K562 (cell line): ENCODE results near the gene PGA3. TPM values are rescaled to one million over a fixed set of nuclear protein-coding genes. Genes with fewer than 3 reads are reported as not detected.

ENCODE experiments used
- ATAC-seq: fragments of 200-7000 bp; cut with Tn5 transposase; 3 replicates; pipeline ENCODE4 v1.9.1; 2020; ENCODE audit warnings: moderate library complexity
- BruUV-seq: library from RNA; stranded (reverse); fragments of 400-500 nt; replicated peaks from 2 replicates; lab custom pipeline; 2021; lab: Mats Ljungman, UMichigan
- CTCF ChIA-PET: fragments of 300-600 bp; formaldehyde crosslinking; extraction: SDS; loops from one replicate; lab custom pipeline; 2021; ENCODE audit warnings: low intra/inter-chr PET ratio; lab: Yijun Ruan, JAX
- POLR2A ChIA-PET: fragments of 300-600, 350-650 bp; sonication (Branson Sonifier 250); formaldehyde crosslinking; extraction: SDS; loops from one replicate; lab custom pipeline; 2021; ENCODE audit warnings: antibody characterized with exemption, inconsistent platforms; lab: Yijun Ruan, JAX
- DNase-seq, 4 experiments: peaks; one replicate each; pipeline versions ENCODE4 v3.0.0 to v3.0.0-alpha.2; 2011 to 2018; ENCODE audit warnings: low spot score in 3 of 4, mixed read lengths in 3 of 4; ENCODE audit errors: extremely low read depth in 1 of 4
- FAIRE-seq: peaks from 2 replicates; lab custom pipeline; 2011; peaks lifted over from hg19 to GRCh38; lab: Jason Lieb, UNC
- H2AFZ ChIP-seq: 2 replicates; pipeline ENCODE4 v1.6.0; 2011; ENCODE audit warnings: low read depth, low read length, control low read depth, inconsistent platforms
- H3K27ac ChIP-seq: fragments of 200-600 bp; 3 replicates; pipeline ENCODE4 v1.8.0; 2011; ENCODE audit warnings: low read depth, mild to moderate bottlenecking, control low read depth, inconsistent platforms, low read length, moderate library complexity, mixed read lengths; ENCODE audit errors: extremely low read depth
- H3K27me3 ChIP-seq, 2 experiments: fragments of 300-600 bp in 1 of 2; 2 replicates in 1 of 2; 3 replicates in 1 of 2; pipeline versions ENCODE4 v1.6.0 to v1.8.0; 2011; ENCODE audit warnings: inconsistent platforms in 2 of 2, low read length in 2 of 2, mild to moderate bottlenecking in 1 of 2, mixed read lengths in 1 of 2, moderate library complexity in 1 of 2; ENCODE audit not compliant: control insufficient read depth in 2 of 2, insufficient read depth in 2 of 2
- H3K36me3 ChIP-seq: fragments of 300-600 bp; 3 replicates; pipeline ENCODE4 v1.8.0; 2011; ENCODE audit warnings: mild to moderate bottlenecking, low read length, inconsistent platforms; ENCODE audit not compliant: control insufficient read depth, insufficient read depth
- H3K4me1 ChIP-seq, 2 experiments: fragments of 200-600 bp in 1 of 2; replicated peaks in 1 of 2; 2 replicates in 1 of 2; 3 replicates in 1 of 2; pipeline versions ENCODE4 v1.5.1 to v1.8.0; 2011; ENCODE audit warnings: inconsistent platforms in 2 of 2, low read length in 2 of 2, mild to moderate bottlenecking in 1 of 2, mixed read lengths in 1 of 2, moderate library complexity in 1 of 2; ENCODE audit not compliant: control insufficient read depth in 2 of 2, insufficient read depth in 2 of 2
- H3K4me2 ChIP-seq: 2 replicates; pipeline ENCODE4 v1.6.1; 2011; ENCODE audit warnings: low read length, control low read depth, inconsistent platforms, mixed read lengths; ENCODE audit not compliant: insufficient read depth
- H3K4me3 ChIP-seq: fragments of 200-600 bp; sonication (generic), shearing (Covaris generic); 2 replicates; pipeline ENCODE4 v1.5.1; 2016; ENCODE audit warnings: control low read depth, inconsistent platforms
- H3K79me2 ChIP-seq: fragments of 200-600 bp; 3 replicates; pipeline ENCODE4 v1.8.0; 2011; ENCODE audit warnings: low read length, inconsistent platforms; ENCODE audit not compliant: control insufficient read depth, insufficient read depth
- H3K9ac ChIP-seq, 2 experiments: 2 replicates each; pipeline versions ENCODE4 v1.6.0 to v1.6.1; 2011; ENCODE audit warnings: low read depth in 2 of 2, low read length in 2 of 2, control low read depth in 1 of 2, inconsistent platforms in 1 of 2, mild to moderate bottlenecking in 1 of 2, mixed read lengths in 1 of 2; ENCODE audit not compliant: insufficient read depth in 1 of 2
- H3K9me1 ChIP-seq: one replicate; pipeline ENCODE4 v1.6.0; 2011; ENCODE audit warnings: inconsistent platforms, mild to moderate bottlenecking, low read length, moderate library complexity; ENCODE audit not compliant: control insufficient read depth, insufficient read depth
- H3K9me3 ChIP-seq: replicated peaks from 2 replicates; pipeline ENCODE4 v1.5.1; 2011; ENCODE audit warnings: low read depth, low read length, inconsistent platforms; ENCODE audit not compliant: control insufficient read depth, insufficient read depth
- H4K20me1 ChIP-seq: replicated peaks from 2 replicates; pipeline ENCODE4 v1.6.1; 2011; ENCODE audit warnings: low read length, inconsistent platforms, mixed read lengths; ENCODE audit not compliant: control insufficient read depth, insufficient read depth
- C11orf30 ChIP-seq: fragments of 450-650 bp; IDR thresholded peaks from 2 replicates; pipeline ENCODE4 v1.6.1; 2016; ENCODE audit warnings: low read depth, mild to moderate bottlenecking
- CREBBP ChIP-seq: IDR thresholded peaks from one replicate; pipeline ENCODE4 v1.6.1; 2012; ENCODE audit warnings: low read depth, mild to moderate bottlenecking, control low read depth, inconsistent platforms, low read length
- HDGF ChIP-seq: fragments of 450-650 bp; IDR thresholded peaks from 2 replicates; pipeline ENCODE4 v1.6.1; 2016
- ILK ChIP-seq: fragments of 450-650 bp; IDR thresholded peaks from 2 replicates; pipeline ENCODE4 v1.6.1; 2016; ENCODE audit warnings: missing genetic modification characterization, low read depth, mild to moderate bottlenecking, missing compliant biosample characterization, moderate library complexity, borderline replicate concordance
- MAFF ChIP-seq: IDR thresholded peaks from 2 replicates; pipeline ENCODE4 v1.6.1; 2012; ENCODE audit warnings: low read length, improper control_type of control experiment
- NCOA2 ChIP-seq, 2 experiments: fragments of 450-650 bp; IDR thresholded peaks; 2 replicates each; pipeline ENCODE4 v1.6.1; 2018; ENCODE audit warnings: mild to moderate bottlenecking in 2 of 2, moderate library complexity in 1 of 2; ENCODE audit not compliant: partially characterized antibody in 2 of 2
- NFE2 ChIP-seq: IDR thresholded peaks from 2 replicates; pipeline ENCODE4 v1.6.1; 2014; ENCODE audit warnings: antibody characterized with exemption, low read depth
- NFIX ChIP-seq: fragments of 250-450 bp; sonication (Bioruptor Pico); IDR thresholded peaks from 2 replicates; pipeline ENCODE4 v1.4.0; 2020; ENCODE audit warnings: low read depth, mild to moderate bottlenecking, moderate library complexity
- RUNX1 ChIP-seq: sonication (generic); IDR thresholded peaks from 2 replicates; pipeline ENCODE4 v1.6.1; 2016; ENCODE audit warnings: antibody characterized with exemption, low read depth
- ZFP91 ChIP-seq: sonication (generic); formaldehyde crosslinking; IDR thresholded peaks from 2 replicates; pipeline ENCODE4 v1.8.0; 2022; ENCODE audit warnings: mild to moderate bottlenecking, missing genetic modification reagents
- WGBS: fragments of 100-300 bp; shearing (Covaris generic); methylation state at CpG from one replicate; pipeline ENCODE4 v1.1.6; 2016; ENCODE audit warnings: low coverage, mixed read lengths; ENCODE audit not compliant: insufficient coverage; ENCODE audit errors: missing lambda C conversion rate; 5-methylcytosine and 5-hydroxymethylcytosine counted together
- in situ Hi-C: fragments of 300-500 bp; cut with MboI; formaldehyde crosslinking; loops from 4 replicates; pipeline ENCODE4 v1.15.0; 2018; ENCODE audit warnings: inconsistent platforms, mixed read lengths
- intact Hi-C: fragments of 100-400 bp; cut with micrococcal nuclease; formaldehyde crosslinking; loops from 2 replicates; pipeline ENCODE4 v1.14.2; 2022
- polyA plus RNA-seq, 8 experiments: library from polyadenylated mRNA; depleted of rRNA in 4 of 8; stranded (reverse) in 5 of 8; unstranded in 3 of 8; fragments of >200 nt; fragmentation: Nextera tagmentation in 2 of 8; fragmentation: Illumina TruSeq in 1 of 8; extraction: Ambion mirVana in 2 of 8; extraction: Trizol in 1 of 8; gene quantifications; 2 replicates each; pipeline versions ENCODE4 v1.2.1 to v1.2.3, GENCODE V29; 2011 to 2014; ENCODE audit warnings: inconsistent platforms in 1 of 8, missing spikeins in 1 of 8
- total RNA-seq, 7 experiments: library from RNA; depleted of rRNA in 6 of 7; stranded (reverse); fragments of >200 nt in 6 of 7; fragmentation: Illumina TruSeq in 2 of 7; extraction: Trizol in 2 of 7; gene quantifications; 2 replicates each; pipeline versions ENCODE4 v1.2.1 to v1.2.3, GENCODE V29; 2011 to 2021; ENCODE audit warnings: low replicate concordance in 1 of 7
- TF ChIP-seq, protein P1 (sequence below): fragments of 250-450 bp; sonication (Bioruptor Pico); IDR thresholded peaks from 2 replicates; pipeline ENCODE4 v1.5.0; 2021; ENCODE audit warnings: mild to moderate bottlenecking, borderline replicate concordance

The PGA3 gene
- total and polyA plus RNA-seq, 9 of the 15 experiments (the other 6 are each of a cell fraction or from before 2014, with no cell fraction given) = 0.15 to 0.18 (median 0.18) TPM; not detected in 6

DNA sequence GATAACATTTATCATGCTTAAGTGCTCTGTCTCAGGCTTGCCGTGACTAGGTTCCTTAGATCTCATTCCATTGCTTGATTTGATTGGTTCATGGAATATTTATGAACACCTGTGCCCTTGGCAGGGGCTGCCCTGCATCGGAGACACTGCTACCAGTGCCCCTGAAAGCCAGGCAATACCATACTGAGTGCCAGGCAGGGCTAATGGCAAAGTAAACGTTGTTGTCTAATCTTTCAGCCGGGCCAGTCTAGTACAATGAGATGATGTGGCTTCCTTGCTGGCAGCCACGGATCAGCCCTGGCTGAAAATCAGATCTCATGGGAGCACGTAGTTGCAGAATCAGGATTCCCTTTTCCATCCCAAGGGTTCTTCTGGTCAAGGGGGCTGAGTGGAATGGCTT, 5.0 kb upstream of the PGA3 start:
- CTCF ChIA-PET = no interaction called here
- intact Hi-C loops = no loop called here
- H3K4me3 ChIP-seq = no peak overlapping the region
- H3K27me3 ChIP-seq = peaks cover 28 to 54% of the 10 kb centered on the region in 2 experiments
- H4K20me1 ChIP-seq = no peaks in the 10 kb centered on the region
- no TSS peak for BruUV-seq
- DNase-seq (no peak), ATAC-seq (no peak), FAIRE-seq (no peak)
- H3K9ac ChIP-seq = no peak overlapping the region
- H2AFZ ChIP-seq = no peak overlapping the region
- H3K9me3 ChIP-seq = no peaks in the 10 kb centered on the region
- H3K79me2 ChIP-seq = no peaks in the 10 kb centered on the region
- no peak overlapping the region for H3K4me2 ChIP-seq
- TF ChIP-seq, protein P1, sequence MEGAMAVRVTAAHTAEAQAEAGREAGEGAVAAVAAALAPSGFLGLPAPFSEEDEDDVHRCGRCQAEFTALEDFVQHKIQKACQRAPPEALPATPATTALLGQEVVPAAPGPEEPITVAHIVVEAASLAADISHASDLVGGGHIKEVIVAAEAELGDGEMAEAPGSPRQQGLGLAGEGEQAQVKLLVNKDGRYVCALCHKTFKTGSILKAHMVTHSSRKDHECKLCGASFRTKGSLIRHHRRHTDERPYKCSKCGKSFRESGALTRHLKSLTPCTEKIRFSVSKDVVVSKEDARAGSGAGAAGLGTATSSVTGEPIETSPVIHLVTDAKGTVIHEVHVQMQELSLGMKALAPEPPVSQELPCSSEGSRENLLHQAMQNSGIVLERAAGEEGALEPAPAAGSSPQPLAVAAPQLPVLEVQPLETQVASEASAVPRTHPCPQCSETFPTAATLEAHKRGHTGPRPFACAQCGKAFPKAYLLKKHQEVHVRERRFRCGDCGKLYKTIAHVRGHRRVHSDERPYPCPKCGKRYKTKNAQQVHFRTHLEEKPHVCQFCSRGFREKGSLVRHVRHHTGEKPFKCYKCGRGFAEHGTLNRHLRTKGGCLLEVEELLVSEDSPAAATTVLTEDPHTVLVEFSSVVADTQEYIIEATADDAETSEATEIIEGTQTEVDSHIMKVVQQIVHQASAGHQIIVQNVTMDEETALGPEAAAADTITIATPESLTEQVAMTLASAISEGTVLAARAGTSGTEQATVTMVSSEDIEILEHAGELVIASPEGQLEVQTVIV (CRISPR knock-in tag) = no peak
- TF ChIP-seq NCOA2 (IDR thresholded peaks at IDR 0.05; ENCODE audit: partially characterized antibody in 2 of 2) = no peak
- no peak for TF ChIP-seq NFIX (CRISPR knock-in tag)
- no peak for TF ChIP-seq CREBBP
- no peak for TF ChIP-seq HDGF
- TF ChIP-seq RUNX1 = no peak
- TF ChIP-seq ZFP91 (CRISPR knock-in tag) = no peak
- TF ChIP-seq MAFF = no peak
- TF ChIP-seq ILK (tag) = no peak
- no peak for TF ChIP-seq C11orf30
- no peak for TF ChIP-seq NFE2
- H3K27ac ChIP-seq = no peak overlapping the region
- H3K36me3 ChIP-seq = no peaks in the 10 kb centered on the region
- in situ Hi-C loops = loop anchor here (5.0 kb wide), 1 partner anchor 39 kb away; no protein-coding TSS in a partner anchor
- H3K9me1 ChIP-seq = no peaks in the 10 kb centered on the region
- WGBS = under 1% methylated on average over 6 of the region's 6 CpGs
- POLR2A ChIA-PET = no interaction called here
- peaks cover 0 to 4% of the 10 kb centered on the region in 2 experiments; a peak in 2 of 5 replicates for H3K4me1 ChIP-seq
